ENCODE results near the gene GALNT16. TPM values are rescaled to one million over a fixed set of nuclear protein-coding genes. Genes with fewer than 3 reads are reported as not detected.

Gene GALNT16
- total and polyA plus RNA-seq, 2 donors (not counting 3 experiments of a cell fraction or from before 2014, with no cell fraction given) = 0.39 to 0.49 TPM

GRCh38 chr14:69324341-69324931 is 64.5 kb downstream of the GALNT16 start:
- ChIA-PET CTCF (no interaction called here), POLR2A (no interaction called here)
- Histone ChIP-seq H3K4me3 (replicated peaks in 1 of 3; ENCODE audit: insufficient read depth in 1 of 3, low read depth in 1 of 3, low read length in 3 of 3) (no peak overlapping the region), H3K27me3 (ENCODE audit: control insufficient read depth in 2 of 2, insufficient read depth in 2 of 2, low read length in 2 of 2) (peaks cover 0 to 4% of the 10 kb centered on the region in 2 experiments), H3K27ac (ENCODE audit: insufficient read depth, low read depth, low read length) (no peak overlapping the region), H3K4me2 (ENCODE audit: insufficient read depth, low read length) (no peak overlapping the region), H2AFZ (ENCODE audit: low read depth, low read length) (no peak overlapping the region), H3K36me3 (ENCODE audit: control insufficient read depth in 2 of 2, extremely low read depth in 1 of 2, insufficient read depth in 2 of 2, low read length in 2 of 2) (no peaks in the 10 kb centered on the region), H3K9me3 (replicated peaks; ENCODE audit: control insufficient read depth, insufficient read depth, low read length) (no peaks in the 10 kb centered on the region), H3K4me1 (ENCODE audit: control insufficient read depth, extremely low read depth, insufficient read depth, low read length) (no peaks in the 10 kb centered on the region), H4K20me1 (replicated peaks; ENCODE audit: control insufficient read depth, extremely low read depth, insufficient read depth, low read length) (no peaks in the 10 kb centered on the region), H3K79me2 (ENCODE audit: control insufficient read depth, insufficient read depth, low read length) (no peaks in the 10 kb centered on the region), H3K9me1 (replicated peaks; ENCODE audit: control insufficient read depth, extremely low read depth, insufficient read depth, low read length) (no peaks in the 10 kb centered on the region), H3K9ac (replicated peaks; ENCODE audit: extremely low read depth, insufficient read depth, low read length) (no peak overlapping the region)
- no peak for DNase-seq (ENCODE audit: low read depth, low spot score)
- BruUV-seq (replicated peaks) = no TSS peak
- TF ChIP-seq POLR2A (IDR thresholded peaks at IDR 0.05; ENCODE audit: low read depth, low read length) (no peak), GATA2 (IDR thresholded peaks at IDR 0.05; ENCODE audit: insufficient read depth, insufficient read length, low read depth, low read length) (no peak), MAX (IDR thresholded peaks at IDR 0.05; ENCODE audit: insufficient read depth, insufficient read length) (no peak), CTCF (IDR thresholded peaks at IDR 0.05; ENCODE audit: extremely low read depth in 1 of 2, insufficient read depth in 1 of 2, low read depth in 1 of 2, low read length in 2 of 2) (no peak), EZH2 (IDR thresholded peaks at IDR 0.05; ENCODE audit: borderline replicate concordance, low read depth, low read length, severe bottlenecking) (no peak), POLR2AphosphoS5 (IDR thresholded peaks at IDR 0.05; ENCODE audit: insufficient read depth, low read depth, low read length) (no peak)
- no peak for FAIRE-seq
- intact Hi-C loops (cut with micrococcal nuclease) = no loop called here
- dilution Hi-C loops (cut with MboI; ENCODE audit: extremely low pct_ligation_motif_present, low sequenced_read_pairs) = no loop called here

Measured in endothelial cell of umbilical vein (primary cell).